ENCODE measurements around the gene ITGA11.

ITGA11 gene

GRCh38 chr15:68411735-68412134, 20.2 kb downstream of the ITGA11 start:
- no peaks in the 10 kb centered on the region for H3K36me3 Mint-ChIP-seq
- H3K9me3 Mint-ChIP-seq = no peaks in the 10 kb centered on the region
- no peak overlapping the region for H3K27ac Mint-ChIP-seq
- no peaks in the 10 kb centered on the region for H3K4me1 Mint-ChIP-seq
- no peak overlapping the region for H3K4me3 Mint-ChIP-seq
- peaks cover 12% of the 10 kb centered on the region for H3K27me3 Mint-ChIP-seq
- no peak for ATAC-seq

GRCh38 chr15:68411343-68411675, 20.7 kb downstream of the ITGA11 start:
- Mint-ChIP-seq H3K36me3 (no peaks in the 10 kb centered on the region), H3K4me3 (no peak overlapping the region), H3K27me3 (peaks cover 12% of the 10 kb centered on the region), H3K27ac (no peak overlapping the region), H3K4me1 (no peaks in the 10 kb centered on the region), H3K9me3 (no peaks in the 10 kb centered on the region)
- ATAC-seq = no peak

DNA sequence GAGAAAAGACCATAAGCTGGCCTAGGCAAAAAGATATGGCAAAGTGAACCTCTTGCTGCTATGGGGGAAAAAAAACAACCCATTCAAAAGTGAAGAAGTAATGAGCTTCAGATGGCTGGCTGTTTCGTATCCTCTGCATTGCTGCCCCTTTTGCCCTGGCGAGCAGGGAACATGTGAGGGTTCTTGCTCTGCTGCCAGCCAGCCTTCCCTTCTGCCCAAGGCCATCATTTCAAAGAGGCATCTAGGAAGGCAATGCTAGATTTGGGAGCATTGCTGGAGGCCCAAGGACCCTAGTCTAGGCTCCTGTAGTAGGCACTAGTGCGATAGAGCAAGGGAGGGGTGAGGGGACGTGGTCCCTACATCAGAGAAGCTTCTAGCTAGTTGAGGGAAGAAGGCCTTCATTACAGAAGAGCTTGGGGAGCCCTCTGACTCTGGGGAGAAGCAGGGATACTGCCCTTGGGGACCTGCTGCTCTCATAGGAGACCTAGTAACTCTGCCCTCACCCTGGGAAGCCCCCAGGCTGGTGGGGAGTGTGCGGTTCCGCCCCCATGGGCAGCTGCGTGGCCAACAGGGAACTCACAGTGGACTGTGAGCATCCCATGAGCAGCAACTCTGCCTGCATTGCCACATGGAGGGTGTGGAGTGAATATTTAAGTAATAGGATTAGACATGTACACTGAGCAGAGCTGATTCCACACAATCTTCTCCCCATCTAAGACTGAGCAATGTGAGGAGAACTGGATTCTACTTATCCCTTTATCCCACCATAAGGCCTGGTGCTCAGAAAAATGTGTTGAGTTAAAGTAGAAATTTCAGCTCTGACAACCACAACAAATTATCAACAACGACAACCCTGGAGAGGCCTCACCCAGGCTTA, 21.3 kb downstream of the ITGA11 start:
- ATAC-seq = no peak
- Mint-ChIP-seq H3K4me1 (no peaks in the 10 kb centered on the region), H3K9me3 (no peaks in the 10 kb centered on the region), H3K36me3 (no peaks in the 10 kb centered on the region), H3K27me3 (peaks cover 12% of the 10 kb centered on the region), H3K4me3 (no peak overlapping the region), H3K27ac (no peak overlapping the region)

GRCh38 chr15:68409736-68410370, 22.1 kb downstream of the ITGA11 start:
- ATAC-seq = no peak
- H3K4me1 Mint-ChIP-seq = no peaks in the 10 kb centered on the region
- H3K36me3 Mint-ChIP-seq = no peaks in the 10 kb centered on the region
- peaks cover 12% of the 10 kb centered on the region for H3K27me3 Mint-ChIP-seq
- H3K4me3 Mint-ChIP-seq = no peak overlapping the region
- no peak overlapping the region for H3K27ac Mint-ChIP-seq
- H3K9me3 Mint-ChIP-seq = no peaks in the 10 kb centered on the region

GRCh38 chr15:68408971-68409370, 23.0 kb downstream of the ITGA11 start:
- Mint-ChIP-seq H3K9me3 (no peaks in the 10 kb centered on the region), H3K4me3 (no peak overlapping the region), H3K36me3 (no peaks in the 10 kb centered on the region), H3K4me1 (no peaks in the 10 kb centered on the region), H3K27me3 (peaks cover 12% of the 10 kb centered on the region), H3K27ac (no peak overlapping the region)
- ATAC-seq = no peak

DNA sequence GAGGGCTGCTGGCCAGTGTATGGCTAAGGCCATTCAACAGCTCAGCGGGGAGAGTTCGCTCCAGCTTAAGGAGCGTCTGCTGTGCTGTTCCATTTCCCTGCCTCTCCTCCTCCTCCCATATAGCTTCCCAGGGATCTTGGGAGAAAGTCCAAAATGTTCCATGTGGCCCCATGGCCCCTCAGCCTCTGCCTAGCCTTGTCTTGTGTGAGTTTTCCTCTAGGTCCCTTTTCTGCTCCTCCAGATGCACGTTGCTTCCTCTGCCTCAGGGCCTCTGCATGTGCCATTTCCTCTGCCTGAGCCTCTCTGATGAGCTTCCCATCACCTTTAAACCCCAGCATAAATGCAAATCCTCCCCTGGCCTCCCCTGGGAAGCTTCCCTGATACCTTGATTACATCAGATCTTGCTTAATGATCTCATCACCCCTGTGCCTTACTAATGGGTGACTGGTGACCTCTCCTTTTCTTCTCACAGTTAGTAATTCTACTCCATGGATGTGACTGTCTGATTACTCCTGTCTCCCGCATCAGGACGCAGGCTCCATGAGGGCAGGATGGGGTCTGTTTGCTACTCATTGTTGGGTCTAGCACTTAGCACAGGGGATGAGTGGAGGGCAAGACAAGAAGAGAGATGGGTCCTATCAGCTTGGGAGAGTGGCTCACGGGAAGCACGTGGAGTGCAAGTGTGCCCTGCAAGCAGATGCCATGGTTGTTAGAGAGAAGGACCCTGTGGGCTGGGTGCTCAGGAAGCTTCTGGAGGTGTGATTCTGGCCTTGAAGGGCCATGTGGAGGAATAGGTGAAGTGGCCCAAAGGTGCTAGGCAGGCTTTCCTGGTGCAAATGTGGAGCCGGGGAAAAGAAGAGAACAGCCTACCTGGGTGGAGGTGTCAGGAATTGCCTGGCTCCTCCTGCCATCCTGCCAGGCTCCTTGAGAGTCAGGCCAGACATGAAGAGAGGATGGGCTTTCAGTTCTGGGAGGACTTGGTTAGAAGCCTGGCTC, 23.8 kb downstream of the ITGA11 start:
- no peak for ATAC-seq
- no peak overlapping the region for H3K4me3 Mint-ChIP-seq
- peaks cover 12% of the 10 kb centered on the region for H3K27me3 Mint-ChIP-seq
- H3K27ac Mint-ChIP-seq = no peak overlapping the region
- H3K36me3 Mint-ChIP-seq = no peaks in the 10 kb centered on the region
- H3K4me1 Mint-ChIP-seq = no peaks in the 10 kb centered on the region
- H3K9me3 Mint-ChIP-seq = peaks cover 4% of the 10 kb centered on the region

- H3K27ac Mint-ChIP-seq = no peak overlapping the region
- no peaks in the 10 kb centered on the region for H3K36me3 Mint-ChIP-seq
- H3K27me3 Mint-ChIP-seq = peaks cover 12% of the 10 kb centered on the region
- no peaks in the 10 kb centered on the region for H3K4me1 Mint-ChIP-seq
- no peak overlapping the region for H3K4me3 Mint-ChIP-seq
- no peak for ATAC-seq
- peaks cover 12% of the 10 kb centered on the region for H3K9me3 Mint-ChIP-seq
These were observed 24.6 kb downstream of the ITGA11 start for GRCh38 chr15:68407141-68407885.

- Mint-ChIP-seq H3K4me3 (no peak overlapping the region), H3K36me3 (no peaks in the 10 kb centered on the region), H3K9me3 (peaks cover 14% of the 10 kb centered on the region), H3K27me3 (peaks cover 12% of the 10 kb centered on the region), H3K4me1 (no peaks in the 10 kb centered on the region), H3K27ac (no peak overlapping the region)
- ATAC-seq = no peak
These were observed 26.3 kb downstream of the ITGA11 start for GRCh38 chr15:68405378-68406250.

DNA sequence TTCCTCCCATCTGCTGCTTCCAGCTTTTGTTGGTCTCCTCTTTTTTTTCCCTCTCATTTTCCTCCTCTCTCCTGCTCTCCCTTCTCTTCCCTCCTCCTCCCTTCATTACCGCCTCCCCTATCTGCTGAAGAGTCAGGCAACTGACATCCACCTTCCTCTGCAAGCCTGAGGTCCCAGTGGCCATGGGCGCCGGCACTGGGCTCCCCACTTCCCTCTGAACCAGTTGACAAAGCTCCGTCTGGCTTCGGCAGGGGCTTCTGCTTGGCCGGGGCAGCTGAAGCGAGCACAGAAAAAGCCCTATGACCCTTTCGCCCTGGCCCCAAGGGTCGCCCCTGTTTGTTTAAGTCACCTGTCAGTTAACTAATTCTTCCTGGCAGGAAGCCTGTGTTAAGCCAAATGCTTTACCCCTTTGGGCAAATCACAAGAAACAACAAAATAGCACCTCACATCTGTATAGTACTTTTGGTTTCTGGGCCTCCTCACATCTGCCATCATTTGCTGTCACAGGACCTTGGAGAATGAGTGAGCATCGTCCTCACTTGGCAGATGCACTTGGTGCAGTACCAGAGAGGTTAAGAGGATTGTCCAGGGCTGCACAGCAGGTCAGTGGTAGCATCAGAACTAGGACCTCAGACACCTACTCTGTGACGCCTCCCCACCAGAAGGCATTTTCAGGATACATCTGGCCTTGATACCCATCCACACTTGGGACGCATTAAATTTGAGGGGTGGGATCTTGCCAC, 27.7 kb downstream of the ITGA11 start:
- H3K27me3 Mint-ChIP-seq = peaks cover 12% of the 10 kb centered on the region
- peaks cover 14% of the 10 kb centered on the region for H3K9me3 Mint-ChIP-seq
- no peaks in the 10 kb centered on the region for H3K4me1 Mint-ChIP-seq
- no peak overlapping the region for H3K27ac Mint-ChIP-seq
- no peak overlapping the region for H3K4me3 Mint-ChIP-seq
- ATAC-seq = no peak
- H3K36me3 Mint-ChIP-seq = no peaks in the 10 kb centered on the region

DNA sequence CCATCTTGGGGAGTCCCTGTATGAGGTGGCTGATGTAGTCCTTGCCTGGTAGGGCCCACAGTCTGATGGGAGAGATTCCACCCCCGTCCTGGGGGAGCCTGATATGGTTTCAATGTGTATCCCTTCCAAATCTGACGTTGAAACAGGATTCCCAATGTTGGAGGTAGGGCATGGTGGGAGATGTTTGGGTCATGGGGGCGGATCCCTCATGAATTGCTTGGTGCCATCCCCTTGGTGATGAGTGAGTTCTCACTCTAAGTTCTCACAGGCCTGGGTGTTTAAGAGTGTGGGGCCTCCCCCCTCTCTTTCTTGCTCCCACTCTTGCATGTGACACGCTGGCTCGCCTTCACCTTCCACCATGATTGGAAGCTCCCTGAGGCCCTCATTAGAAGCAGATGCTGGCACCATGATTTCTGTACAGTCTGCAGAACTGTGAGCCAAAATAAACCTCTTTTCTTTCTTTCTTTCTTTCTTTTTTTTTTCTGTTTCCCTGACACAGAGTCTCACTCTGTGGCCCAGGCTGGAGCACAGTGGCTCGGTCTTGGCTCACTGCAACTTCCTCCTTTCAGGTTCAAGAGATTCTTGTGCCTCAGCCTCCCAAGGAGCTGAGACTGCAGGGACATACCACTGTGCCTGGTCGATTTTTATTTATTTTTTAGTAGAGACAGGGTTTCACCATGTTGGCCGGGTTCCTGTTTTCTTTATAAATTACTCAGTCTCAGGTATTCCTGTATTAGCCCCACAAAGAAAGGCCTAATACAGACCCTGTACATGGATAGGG, 28.6 kb downstream of the ITGA11 start:
- Mint-ChIP-seq H3K4me1 (no peaks in the 10 kb centered on the region), H3K27me3 (peaks cover 7% of the 10 kb centered on the region), H3K4me3 (no peak overlapping the region), H3K27ac (no peak overlapping the region), H3K36me3 (no peaks in the 10 kb centered on the region), H3K9me3 (peaks cover 17% of the 10 kb centered on the region)
- ATAC-seq = no peak

GRCh38 chr15:68402432-68403160, 29.4 kb downstream of the ITGA11 start:
- ATAC-seq = peak; percentile 51
- Mint-ChIP-seq H3K27ac (no peak overlapping the region), H3K4me1 (no peaks in the 10 kb centered on the region), H3K4me3 (no peak overlapping the region), H3K9me3 (peaks cover 17% of the 10 kb centered on the region), H3K27me3 (no peaks in the 10 kb centered on the region), H3K36me3 (no peaks in the 10 kb centered on the region)
